Activated CD8-positive, alpha-beta memory T cell treated with anti-CD3 and anti-CD28 coated beads, Interleukin-2, amount 50 U/mL, for 1 hour (primary cell): ENCODE data around the gene CHCHD6.

Experiments used
- DNase-seq: peaks from one replicate; pipeline ENCODE4 v3.0.0-alpha.2; 2020; ENCODE audit errors: extremely low read depth

The CHCHD6 gene

GRCh38 chr3:126993436-126993835, 289.4 kb downstream of the CHCHD6 start:
- no peak for DNase-seq

GRCh38 chr3:126994661-126995245, 290.7 kb downstream of the CHCHD6 start:
- DNase-seq, result no peak

- DNase-seq, result no peak
Measured at GRCh38 chr3:126995254-126995780, 291.3 kb downstream of the CHCHD6 start.

GRCh38 chr3:126995926-126996512, 292.0 kb downstream of the CHCHD6 start:
- no peak for DNase-seq

GRCh38 chr3:126996905-126997304, 292.9 kb downstream of the CHCHD6 start:
- DNase-seq, result no peak

GRCh38 chr3:126997455-126998038, 293.5 kb downstream of the CHCHD6 start:
- DNase-seq, result no peak

GRCh38 chr3:126998320-126998719, 294.3 kb downstream of the CHCHD6 start:
- no peak for DNase-seq

GRCh38 chr3:126998728-126999127, 294.7 kb downstream of the CHCHD6 start:
- DNase-seq, result no peak

GRCh38 chr3:126999383-126999782, 295.3 kb downstream of the CHCHD6 start:
- no peak for DNase-seq

- no peak for DNase-seq
Measured at GRCh38 chr3:127000119-127000518, 296.1 kb downstream of the CHCHD6 start.

GRCh38 chr3:127000761-127001160, 296.7 kb downstream of the CHCHD6 start:
- no peak for DNase-seq

- DNase-seq, result no peak
Measured at GRCh38 chr3:127001486-127002194, 297.6 kb downstream of the CHCHD6 start.

- DNase-seq, result no peak
Measured at GRCh38 chr3:127002195-127003174, 298.4 kb downstream of the CHCHD6 start.

GRCh38 chr3:127003175-127003555, 299.1 kb downstream of the CHCHD6 start:
- DNase-seq, result no peak

- no peak for DNase-seq
Measured at GRCh38 chr3:127003601-127004280, 299.7 kb downstream of the CHCHD6 start.

GRCh38 chr3:127004641-127005397, 300.8 kb downstream of the CHCHD6 start:
- no peak for DNase-seq

- no peak for DNase-seq
Measured at GRCh38 chr3:127005864-127006500, 301.9 kb downstream of the CHCHD6 start.

- no peak for DNase-seq
Measured at GRCh38 chr3:127006781-127007436, 302.9 kb downstream of the CHCHD6 start.

- no peak for DNase-seq
Measured at GRCh38 chr3:127008236-127008635, 304.2 kb downstream of the CHCHD6 start.
